GM18526 (cell line): Measurements from ENCODE around the gene NOL12.

Source experiments
- POLR2A ChIP-seq: IDR thresholded peaks from 3 replicates; pipeline ENCODE4 v1.6.1; 2011; ENCODE audit not compliant: insufficient read length; ENCODE audit errors: extremely low read depth

NOL12 gene

DNA sequence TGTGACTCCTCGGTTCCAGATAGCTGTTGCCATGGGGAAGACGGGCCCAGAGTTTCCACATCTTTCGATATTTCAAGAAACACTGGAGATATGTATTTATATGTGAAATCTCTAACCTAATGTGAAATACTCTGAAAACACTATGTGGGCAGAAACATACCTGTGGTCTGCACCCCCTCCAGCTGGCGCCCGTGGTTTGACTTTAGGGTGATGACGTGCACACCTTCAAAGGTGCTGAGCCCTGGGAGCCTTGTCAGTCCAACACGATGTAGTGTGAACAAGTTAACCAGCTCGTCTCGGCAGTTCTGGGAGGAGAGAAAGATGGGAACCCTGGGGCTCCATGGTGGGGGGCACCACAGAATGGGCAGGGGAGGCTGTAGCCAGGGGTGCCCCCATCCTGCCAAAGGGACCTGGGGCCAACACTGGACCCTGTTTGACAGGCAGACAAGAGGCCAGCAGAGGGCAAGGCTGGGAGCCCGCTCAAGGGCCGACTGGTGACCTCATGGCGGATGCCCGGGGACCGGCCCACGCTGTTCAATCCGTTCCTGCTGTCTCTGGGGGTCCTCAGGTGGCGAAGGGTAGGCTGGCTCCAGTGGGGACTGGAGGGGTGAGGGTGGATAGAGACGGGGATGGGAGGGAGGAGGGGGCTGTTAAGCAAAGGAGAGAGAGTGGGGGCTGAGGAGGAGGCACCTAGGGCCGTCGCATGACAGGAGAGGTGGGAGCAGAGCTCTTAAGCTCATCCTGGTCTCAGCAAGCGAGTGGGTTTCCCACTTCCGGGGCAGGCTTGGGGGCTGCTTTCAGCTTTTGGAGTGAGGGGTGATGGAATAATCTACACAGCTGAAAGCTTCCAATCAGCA, 54.5 kb downstream of the NOL12 start:
- no peak for TF ChIP-seq POLR2A

DNA sequence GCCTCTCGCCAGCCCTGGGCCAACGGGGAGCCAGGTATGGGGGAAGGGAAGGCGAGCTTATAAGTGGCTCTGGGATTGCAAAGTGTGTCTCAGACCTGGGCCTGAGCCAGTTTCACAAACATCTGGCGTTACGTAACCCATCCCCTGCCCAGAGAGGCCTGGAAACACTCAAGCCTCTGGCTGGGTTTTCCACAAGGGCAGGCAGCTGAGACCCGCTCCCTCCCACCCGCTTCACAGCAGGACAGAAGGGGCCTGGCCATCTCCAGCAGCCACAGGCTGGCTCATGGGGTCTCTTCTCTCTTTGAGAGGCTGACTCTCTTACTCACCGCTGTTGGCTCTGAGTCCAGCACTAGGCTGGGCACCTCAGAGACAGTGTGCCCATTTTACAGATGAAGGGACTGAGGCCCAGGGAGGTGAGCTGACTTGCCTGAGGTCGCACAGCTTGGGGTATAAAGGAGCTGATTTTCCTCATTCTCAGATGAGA, 55.2 kb downstream of the NOL12 start:
- no peak for TF ChIP-seq POLR2A

DNA sequence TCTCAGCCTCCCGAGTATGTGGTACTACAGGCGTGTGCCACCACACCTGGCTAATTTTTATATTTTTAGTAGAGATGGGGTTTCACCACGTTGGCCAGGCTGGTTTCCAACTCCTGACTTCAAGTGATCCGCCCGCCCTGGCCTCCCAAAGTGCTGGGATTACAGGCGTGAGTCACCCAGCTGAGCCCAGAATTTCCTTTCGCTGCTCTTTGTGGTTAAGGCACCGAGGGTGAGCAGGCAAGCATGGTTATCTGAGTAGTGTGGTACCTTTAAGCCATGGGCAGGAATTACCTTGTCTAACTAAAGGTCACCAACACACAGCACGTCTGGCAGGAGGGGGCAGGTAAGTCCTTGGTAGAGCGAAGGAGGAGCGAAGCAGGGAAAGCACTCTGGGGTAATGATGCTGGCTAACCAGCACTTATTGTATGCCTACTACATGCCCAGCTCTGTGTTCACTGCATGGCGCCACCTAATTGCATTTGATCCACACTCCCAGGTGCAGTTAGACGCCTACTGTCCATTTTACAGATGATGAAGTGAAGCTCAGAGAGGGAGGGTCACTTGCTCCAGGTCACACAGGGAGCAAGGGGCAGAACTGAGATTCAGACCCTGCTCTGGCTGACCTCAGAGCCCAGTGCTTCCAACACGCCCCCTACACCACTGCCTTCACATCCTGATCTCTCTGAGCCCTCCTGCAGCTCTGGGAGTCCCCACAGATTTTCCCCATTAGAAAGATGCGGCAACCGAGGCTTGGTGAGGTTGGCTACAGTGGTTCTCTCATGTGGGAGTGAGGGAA, 56.4 kb downstream of the NOL12 start:
- no peak for TF ChIP-seq POLR2A
